HG02678 (cell line): Measurements from ENCODE around the gene USE1.
"Not testable (repeated sequence)": the region's sequence is repeated elsewhere in the genome, so short reads cannot be mapped to it uniquely, and the experiment has no call there.

Experiments
- ATAC-seq: cut with Tn5 transposase; IDR thresholded peaks from one replicate; pipeline ENCODE4 v1.9.1; 2021; ENCODE audit warnings: mild to moderate bottlenecking, moderate library complexity; ENCODE audit not compliant: unreplicated experiment

The USE1 gene

DNA sequence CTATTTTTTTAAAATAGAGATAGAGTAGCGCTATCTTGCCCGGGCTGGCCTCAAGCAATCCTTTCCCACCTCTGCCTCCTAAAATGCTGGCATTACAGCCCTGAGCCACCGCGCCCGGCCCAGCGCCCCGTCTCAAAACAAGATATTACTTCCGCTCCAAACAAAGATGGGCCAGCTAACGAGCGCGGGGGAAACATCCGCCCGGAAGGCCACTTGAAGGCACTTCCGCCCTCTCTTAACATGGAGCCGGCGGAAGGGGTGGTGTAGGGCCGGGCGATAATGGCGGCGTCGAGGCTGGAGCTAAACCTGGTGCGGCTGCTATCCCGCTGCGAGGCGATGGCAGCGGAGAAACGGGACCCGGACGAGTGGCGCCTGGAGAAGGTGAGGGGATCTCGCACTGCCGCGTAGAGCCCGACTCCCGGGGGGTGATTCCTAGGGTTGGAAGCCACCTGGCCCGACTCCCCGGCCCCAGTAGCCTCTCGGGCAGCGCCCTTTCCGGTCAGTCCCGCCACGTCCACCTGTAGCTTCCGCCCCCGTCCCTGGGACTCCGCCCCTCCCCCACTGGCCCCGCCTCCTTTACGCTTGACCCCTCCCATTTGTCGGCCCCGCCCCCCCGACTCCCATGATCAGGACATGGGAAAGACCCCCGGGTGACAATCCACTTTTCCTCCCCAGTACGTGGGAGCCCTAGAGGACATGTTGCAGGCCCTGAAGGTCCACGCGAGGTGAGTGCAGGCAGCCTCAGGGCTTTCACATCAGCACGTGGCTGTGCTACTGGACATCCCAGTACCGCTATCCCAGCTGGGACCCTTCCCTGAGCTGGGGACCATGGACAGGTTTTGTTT lies at the start of gene USE1:
Gene USE1 (plus strand): TSS at position 231 of the 845 bp plus-strand sequence. CDS start 49 bp downstream, at position 280.
- ATAC-seq: peak; percentile 82

DNA sequence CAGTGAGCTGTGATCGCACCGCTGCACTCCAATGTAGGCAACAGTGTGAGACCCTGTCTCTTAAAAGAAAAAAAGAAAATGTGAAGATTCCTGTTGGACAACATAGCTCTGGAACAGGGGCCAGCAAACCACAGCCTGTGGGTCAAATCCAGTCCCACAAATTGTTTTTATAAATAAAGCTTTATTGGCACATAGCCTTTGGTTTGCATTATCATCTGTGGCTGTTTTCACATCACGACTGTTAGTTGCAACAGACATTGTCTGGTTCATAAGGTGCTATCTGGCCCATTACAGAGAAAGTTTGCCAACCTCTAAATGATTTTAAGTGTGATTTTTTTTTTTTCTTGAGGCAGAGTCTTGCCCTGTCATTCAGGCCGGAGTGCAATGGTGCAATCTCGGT lies 49.4 kb upstream of the USE1 start:
- no peak for ATAC-seq

DNA sequence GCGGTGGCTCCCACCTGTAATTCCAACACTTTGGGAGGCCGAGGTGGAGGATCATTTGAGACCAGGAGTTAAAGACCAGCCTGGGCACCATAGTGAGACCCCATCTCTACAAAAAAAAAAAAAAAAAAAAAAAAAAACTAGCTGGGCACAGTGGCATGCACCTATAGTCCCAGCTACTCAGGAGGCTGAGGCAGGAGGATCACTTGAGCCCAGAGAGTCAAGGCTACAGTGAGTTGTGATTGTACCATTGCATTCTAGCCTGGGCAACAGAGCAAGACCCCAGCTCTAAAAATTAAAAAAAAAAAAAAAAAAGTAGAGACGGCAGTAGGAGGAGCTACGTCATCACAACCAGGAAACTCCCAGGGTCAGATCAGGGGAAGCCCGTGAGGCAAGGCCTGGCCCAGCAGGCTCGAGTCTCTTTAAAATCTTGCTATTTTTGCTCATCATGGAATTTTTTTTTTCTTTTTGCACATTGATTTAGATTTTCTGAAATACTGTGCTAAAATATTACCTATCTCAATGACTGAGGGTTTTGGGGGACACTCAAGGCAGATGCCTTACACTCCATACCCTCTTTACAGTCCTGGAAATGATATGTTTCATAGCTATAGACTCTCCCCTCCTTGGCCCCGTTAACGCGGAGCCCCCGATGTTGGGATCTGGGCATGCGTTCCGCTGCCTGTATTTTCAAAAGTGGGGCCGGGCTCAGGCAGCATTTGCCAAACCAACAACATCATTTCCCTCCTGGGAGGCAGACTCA lies 44.4 kb upstream of the USE1 start:
- ATAC-seq: no peak

DNA sequence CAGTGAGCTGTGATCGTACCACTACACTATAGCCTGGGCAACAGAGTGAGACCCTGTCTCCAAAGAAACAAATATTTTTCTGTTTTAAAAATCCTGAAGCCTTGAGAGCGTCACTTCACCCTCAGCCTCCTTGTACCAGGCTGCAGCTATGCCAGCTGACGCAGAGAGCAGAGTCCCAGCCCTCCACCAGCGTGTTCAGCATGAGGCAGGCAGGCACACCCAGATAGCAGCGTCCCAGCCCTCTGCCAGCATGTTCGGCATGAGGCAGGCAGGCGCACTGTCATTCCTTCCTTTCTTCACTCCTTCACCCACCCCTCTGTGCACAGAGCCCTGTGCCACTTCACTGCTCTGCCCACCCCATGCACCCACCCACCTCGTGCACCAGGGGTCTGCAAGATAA lies 43.3 kb upstream of the USE1 start:
- ATAC-seq: no peak

DNA sequence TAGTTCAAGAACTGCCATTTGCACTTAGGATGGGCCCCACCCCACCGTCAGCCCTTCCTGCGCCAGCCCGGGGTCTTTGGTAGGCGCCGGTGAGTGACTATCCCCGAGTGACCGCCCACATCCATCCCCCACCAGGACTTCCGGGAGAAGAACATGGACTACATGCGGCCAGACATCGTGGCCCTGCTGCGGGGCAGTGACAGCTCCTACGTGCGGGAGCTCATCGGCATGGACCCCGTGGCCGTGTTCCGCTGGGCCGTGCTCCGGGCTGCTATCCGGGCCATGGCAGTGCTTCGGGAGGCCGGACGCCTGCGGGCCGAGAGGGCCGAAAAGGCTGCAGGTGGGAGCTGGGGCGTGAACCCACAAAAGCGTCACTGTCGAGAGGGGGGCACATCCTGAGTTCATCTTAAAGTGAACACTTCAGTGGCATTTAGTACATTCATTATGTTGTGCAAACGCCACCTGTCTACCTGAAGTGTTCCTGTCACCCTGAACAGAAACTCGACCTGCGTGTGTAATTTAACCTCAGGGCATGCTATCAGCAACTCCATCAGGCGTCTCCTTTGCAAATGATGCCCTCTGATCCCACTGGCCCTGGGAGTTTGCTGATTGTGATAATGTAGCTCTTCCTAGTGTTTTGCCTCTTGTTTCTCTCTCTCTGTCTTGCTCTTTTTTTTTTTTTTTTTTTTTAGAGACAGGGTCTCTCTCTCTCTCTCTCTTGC lies 42.4 kb upstream of the USE1 start:
- ATAC-seq: no peak

GRCh38 chr19:17178291-17178690 lies 36.9 kb upstream of the USE1 start:
- no peak for ATAC-seq

- ATAC-seq: no peak
These were observed 34.0 kb upstream of the USE1 start for GRCh38 chr19:17180997-17181702.

DNA sequence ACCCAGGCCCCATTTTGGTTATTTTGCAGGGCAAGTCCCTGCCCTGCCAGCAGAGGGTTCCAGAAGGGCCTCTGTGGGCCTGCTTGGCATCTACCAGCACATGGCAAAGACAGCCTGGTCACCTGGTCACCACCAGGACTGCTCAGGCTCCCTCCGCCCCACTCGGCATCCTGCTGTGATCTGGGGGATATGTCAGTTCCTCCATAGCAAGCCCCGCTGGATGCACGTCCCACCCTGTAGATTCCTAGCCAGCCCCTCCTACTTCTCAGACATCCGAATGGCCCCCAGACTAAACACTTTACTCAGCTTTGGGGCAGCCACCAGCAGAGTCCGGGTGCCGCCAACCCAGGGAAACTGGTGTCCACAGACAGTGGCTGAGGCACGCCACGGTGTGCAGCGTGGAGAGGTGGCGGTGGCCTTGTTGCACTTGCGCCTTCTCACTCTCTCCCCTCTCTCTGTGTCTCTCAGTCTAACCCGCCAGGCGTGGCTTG lies 31.8 kb upstream of the USE1 start:
- no peak for ATAC-seq

GRCh38 chr19:17183858-17184321 lies 31.3 kb upstream of the USE1 start:
- ATAC-seq: peak; percentile 57

- no peak for ATAC-seq
These were observed 30.8 kb upstream of the USE1 start for GRCh38 chr19:17184371-17184841.

GRCh38 chr19:17185590-17185989 lies 29.6 kb upstream of the USE1 start:
- no peak for ATAC-seq

GRCh38 chr19:17191736-17192135 lies 23.4 kb upstream of the USE1 start:
- ATAC-seq: not testable (repeated sequence)

DNA sequence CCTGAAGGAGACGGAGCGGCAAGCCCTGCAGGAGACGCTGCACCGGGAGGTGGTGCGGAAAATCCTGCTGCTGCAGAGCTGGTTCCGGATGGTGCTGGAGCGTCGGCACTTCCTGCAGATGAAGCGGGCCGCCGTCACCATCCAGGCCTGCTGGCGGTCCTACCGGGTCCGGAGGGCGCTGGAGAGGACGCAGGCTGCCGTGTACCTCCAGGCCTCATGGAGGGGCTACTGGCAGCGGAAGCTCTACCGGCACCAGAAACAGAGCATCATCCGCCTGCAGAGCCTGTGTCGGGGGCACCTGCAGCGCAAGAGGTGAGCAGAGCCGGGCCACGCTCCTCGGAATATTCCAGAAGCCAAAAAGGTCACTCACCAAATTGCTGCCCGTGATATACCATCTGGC lies 22.4 kb upstream of the USE1 start:
- ATAC-seq: no peak

DNA sequence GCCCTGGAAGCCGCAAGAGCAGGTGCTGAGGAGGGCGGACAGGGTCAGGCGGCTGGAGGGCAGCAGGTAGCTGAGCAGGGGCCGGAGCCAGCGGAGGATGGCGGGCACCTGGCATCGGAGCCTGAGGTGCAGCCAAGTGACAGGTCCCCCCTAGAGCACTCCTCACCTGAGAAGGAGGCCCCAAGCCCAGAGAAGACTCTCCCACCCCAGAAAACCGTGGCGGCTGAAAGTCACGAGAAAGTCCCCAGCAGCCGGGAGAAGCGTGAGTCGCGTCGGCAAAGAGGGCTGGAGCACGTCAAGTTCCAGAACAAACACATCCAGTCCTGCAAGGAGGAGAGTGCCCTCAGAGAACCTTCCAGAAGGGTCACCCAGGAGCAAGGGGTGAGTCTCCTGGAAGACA lies 20.5 kb upstream of the USE1 start:
- ATAC-seq: no peak

DNA sequence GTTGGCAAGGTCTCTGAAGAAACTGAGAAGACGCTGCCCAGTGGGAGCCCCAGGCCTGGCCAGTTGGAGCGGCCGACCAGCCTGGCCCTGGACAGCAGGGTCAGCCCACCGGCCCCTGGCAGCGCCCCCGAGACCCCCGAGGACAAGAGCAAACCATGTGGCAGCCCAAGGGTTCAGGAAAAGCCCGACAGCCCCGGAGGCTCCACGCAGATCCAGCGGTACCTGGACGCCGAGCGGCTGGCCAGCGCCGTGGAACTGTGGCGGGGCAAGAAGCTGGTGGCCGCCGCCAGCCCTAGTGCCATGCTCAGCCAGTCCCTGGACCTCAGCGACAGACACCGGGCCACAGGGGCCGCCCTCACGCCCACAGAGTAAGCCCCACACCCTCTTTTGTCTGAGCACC lies 20.1 kb upstream of the USE1 start:
- no peak for ATAC-seq

GRCh38 chr19:17196610-17197009 lies 18.5 kb upstream of the USE1 start:
- ATAC-seq: no peak

DNA sequence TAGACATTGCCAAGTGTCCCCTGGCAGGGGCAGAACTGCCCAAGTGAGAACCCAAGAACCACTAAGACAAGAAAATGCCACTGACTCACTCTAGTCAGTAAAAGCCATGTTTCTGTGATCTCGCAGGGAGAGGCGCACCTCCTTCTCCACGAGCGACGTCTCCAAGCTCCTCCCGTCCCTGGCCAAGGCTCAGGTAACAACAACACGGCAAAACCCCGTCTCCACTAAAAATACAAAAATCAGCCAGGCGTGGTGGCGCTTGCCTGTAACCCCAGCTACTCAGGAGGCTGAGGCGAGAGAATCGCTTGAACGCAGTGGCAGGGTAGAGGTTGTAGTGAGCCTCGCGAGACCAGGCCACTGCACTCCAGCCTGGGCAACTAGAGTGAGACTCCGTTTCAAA lies 17.5 kb upstream of the USE1 start:
- ATAC-seq: no peak

DNA sequence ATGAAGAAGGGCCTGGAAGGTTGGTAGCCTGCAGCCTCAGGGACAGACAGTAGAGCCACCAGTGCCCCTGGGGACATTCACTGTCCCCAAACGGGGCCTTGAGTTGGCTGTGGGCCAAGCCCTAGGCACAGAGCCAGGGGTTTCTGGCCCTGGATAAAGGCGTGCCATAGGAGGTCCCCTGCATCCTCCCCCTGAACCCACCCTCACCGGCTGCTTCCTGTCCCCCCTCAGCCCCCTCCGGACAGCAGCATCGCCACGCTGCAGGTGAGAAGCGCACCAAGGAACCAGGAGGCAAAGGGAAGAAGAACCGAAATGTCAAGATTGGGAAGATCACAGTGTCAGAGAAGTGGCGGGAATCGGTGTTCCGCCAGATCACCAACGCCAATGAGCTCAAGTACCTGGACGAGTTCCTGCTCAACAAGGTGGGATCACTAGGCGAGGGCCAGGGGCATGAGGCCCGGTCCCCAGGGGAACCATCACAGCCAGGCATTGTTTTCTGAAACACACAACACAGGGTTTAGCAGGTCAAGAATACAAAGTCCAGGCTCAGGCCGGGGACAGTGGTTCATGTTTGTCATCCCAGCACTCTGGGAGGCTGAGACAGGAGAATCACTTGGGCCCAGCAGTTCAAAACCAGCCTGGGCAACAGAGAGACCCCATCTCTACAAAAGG lies 14.6 kb upstream of the USE1 start:
- ATAC-seq: no peak

GRCh38 chr19:17202249-17202648 lies 12.9 kb upstream of the USE1 start:
- no peak for ATAC-seq

DNA sequence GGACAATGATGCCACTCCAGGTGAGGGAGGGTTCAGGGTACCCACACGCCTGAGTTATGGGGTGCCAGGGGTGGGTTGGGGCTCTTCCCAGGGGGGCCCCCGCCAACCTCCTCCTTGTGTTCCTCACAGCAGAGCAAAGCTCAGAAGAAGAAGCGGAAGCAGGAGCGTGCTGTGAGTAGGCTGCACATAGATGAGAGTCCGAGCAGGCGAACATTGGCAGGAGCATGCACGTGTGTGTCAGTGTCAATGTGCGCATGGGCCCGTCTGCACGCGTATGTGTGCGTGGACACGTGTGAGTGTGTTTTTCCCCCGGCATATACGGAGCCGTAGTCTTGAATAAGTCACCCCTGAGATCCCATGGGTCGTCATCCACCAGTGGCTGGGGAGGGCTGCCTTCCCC lies 12.4 kb upstream of the USE1 start:
- ATAC-seq: no peak
